Activated gamma-delta T cell (primary cell): ENCODE measurements around the gene ASMTL.
"Not testable (repeated sequence)": the region's sequence is repeated elsewhere in the genome, so short reads cannot be mapped to it uniquely, and the experiment has no call there.

ENCODE experiments used
- DNase-seq: peaks from one replicate; lab custom pipeline; 2025; lab: John Stamatoyannopoulos, UW

ASMTL gene

DNA sequence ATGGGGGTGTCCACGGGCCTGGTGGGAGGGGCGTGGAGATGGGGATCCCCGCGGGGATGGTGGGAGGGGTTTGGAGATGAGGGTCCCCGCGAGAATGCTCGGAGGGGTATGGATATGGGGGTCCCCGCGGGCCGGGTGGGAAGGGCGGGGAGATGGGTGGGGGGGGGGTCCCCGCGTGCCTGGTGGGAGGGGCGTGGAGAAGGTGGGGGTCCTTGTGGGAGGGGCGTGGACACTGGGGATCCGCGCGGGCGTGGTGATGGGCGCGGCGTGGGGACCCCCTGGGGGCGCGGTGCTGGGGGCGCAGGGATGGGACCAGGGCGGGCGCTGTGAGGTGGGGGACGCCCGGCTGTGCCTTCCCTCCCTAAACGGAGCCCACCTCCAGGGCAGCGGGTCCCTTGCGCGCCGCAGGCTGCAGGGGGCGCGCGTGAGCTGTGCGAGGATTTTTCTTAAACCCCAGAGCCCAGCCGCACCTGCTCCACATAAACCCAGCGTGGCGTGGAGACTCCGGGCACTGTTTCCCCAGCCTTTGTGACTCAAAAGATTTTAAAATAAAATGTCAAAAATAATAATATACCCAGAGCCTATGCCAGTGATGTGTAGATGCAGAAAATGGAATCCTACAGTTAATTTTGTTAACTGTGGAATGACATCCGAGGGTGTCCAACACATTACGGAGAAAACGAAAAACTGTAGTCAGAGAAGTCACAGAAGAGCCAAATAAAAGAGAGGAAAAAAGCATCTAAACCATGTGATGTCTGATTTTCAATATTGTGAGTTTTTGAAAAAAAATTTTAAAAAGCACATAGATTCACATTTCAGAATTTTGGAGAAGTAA, 1.5 kb upstream of the ASMTL start:
- DNase-seq: no peak

- no peak for DNase-seq
Measured at GRCh38 chrX:1453395-1453783, 680 bp upstream of the ASMTL start.

DNA sequence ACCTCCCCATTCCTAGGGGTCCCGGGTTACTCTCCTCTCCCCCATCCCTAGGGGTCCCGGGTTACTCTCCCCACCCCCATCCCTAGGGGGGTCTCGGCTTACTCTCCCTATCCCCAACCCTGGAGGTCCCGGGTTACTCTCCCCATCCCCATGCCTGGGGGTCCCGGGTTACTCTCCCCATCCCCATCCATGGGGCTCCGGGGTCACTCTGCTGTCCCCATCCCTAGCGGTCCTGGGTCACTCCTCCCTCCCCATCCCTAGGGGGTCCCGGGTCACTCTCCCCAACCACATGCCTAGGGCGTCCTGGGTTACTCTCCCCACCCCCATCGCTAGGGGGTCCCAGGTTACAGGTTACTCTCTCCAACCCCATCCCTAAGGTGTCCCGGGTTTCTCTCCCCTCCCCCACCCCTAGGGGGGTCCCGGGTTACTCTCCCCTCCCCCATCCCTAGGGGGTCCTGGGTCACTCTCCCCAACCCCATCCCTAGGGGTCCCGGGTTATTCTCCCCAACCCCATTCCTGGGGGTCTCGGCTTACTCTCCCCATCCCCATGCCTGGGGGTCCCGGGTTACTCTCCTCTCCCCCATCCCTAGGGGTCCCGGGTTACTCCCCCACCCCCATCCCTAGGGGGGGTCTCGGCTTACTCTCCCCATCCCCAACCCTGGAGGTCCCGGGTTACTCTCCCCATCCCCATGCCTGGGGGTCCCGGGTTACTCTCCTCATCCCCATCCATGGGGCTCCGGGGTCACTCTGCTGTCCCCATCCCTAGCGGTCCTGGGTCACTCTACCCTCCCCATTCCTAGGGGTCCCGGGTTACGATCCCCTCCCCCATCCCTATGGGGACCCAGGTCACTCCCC, 821 bp downstream of the ASMTL start:
- DNase-seq: no peak

DNA sequence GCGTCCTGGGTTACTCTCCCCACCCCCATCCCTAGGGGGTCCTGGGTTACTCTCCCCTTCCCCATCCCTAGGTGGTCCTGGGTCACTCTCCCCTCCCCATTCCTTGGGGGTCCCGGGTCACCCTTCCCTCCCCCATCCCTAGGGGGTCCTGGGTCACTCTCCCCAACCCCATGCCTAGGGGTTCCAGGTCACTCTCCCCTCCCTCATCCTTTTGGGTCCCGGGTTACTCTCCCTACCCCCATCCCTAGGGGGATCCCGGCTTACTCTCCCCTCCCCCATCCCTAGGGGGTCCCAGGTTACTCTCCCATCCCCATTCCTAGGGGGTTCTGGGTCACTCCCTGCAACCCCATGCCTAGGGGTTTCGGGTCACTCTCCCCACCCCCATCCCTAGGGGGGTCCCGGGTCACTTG, 1.5 kb downstream of the ASMTL start:
- no peak for DNase-seq

DNA sequence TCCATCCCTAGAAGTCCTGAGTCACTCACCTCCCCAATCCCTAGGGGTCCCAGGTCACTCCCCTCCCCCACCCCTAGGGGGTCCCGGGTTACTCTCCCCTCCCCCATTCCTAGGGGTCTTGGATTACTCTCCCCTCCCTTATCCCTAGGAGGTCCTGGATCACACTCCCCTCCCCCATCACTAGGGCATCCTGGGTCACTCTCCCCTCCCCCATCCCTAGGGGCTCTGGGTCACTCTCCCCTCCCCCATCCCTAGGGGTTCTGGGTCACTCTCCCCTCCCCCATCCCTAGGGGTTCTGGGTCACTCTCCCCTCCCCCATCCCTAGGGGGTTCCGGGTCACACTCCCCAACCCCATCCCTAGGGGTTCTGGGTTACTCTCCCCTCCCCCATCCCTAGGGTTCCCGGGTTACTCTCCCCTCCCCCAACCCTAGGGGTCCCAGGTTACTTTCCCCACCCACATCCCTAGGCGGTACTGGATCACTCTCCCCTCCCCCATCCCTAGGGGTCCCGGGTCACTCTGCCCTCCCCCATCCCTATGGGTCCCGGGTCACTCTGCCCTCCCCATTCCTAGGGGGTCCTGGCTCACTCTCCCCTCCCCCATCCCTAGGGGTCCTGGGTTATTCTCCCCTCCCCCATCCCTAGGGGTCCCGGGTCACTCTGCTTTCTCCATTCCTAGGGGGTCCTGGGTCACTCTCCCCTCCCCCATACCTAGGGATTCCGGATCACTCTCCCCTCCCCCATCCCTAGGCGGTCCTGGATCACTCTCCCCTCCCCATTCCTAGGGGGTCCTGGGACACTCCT, 2.1 kb downstream of the ASMTL start:
- DNase-seq: no peak

DNA sequence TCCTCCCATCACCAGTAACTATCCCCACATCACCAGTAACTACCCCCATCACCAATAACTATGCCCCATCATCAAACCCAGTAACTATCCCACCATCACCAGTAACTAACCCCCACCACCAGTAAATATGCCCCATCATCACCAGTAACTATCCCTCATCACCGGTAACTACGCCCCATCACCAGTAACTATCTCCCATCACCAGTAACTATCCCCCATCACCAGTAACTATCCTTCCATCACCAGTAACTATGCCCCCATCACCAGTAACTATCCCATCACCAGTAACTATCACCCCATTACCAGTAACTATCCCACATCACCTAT, 2.9 kb downstream of the ASMTL start:
- DNase-seq: no peak

DNA sequence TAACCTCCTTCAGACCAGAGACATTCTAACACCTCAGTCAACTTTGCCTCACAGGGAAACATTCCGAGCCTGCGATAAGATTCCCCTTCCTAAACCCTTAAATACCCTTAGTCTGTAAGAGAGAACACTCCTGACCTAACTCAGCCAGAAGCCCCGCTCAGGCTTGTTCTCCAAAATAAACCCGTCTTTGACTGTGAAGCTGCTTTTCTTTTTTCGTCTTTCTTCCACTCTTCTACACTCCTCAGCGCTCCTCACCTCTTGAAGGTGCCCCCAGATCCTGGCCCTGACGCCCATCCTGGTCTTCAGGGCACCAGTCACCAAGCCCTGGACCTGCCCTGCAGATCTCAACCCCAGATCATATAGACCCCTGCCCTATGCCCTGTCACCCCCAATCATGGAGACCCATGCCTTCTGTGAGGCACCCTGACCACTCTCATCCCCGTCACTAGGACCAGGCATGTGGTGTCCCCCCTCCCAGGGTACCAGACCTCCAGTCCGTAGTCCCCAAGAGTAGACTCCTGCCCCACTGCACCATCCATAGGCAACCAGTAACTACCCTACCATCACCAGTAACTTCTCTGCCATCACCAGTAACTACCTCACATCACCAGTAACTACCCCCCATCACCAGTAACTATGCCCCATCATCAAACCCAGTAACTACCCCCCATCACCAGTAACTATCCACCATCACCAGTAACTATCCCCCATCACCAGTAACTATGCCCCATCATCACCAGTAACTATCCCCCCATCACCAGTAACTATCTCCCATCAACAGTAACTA, 3.5 kb downstream of the ASMTL start:
- no peak for DNase-seq

DNA sequence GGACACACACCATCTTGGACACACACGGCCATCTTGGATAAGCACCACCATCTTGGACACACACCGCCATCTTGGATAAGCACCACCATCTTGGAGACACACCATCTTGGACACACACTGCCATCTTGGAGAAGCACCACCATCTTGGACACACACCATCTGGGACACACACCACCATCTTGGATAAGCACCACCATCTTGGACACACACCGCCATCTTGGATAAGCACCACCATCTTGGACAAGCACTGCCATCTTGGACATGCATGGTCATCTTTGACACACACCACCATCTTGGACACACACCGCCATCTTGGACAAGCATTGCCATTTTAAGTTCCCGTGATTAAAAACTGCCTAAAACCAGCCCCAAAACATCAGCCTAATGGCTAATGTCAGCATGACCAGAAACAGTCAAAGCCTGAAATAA, 4.1 kb downstream of the ASMTL start:
- DNase-seq: not testable (repeated sequence)

GRCh38 chrX:1447969-1448572, 4.6 kb downstream of the ASMTL start:
- not testable (repeated sequence) for DNase-seq

GRCh38 chrX:1446984-1447968, 5.4 kb downstream of the ASMTL start:
- DNase-seq: not testable (repeated sequence)

- no peak for DNase-seq
Measured at GRCh38 chrX:1444561-1445500, 7.9 kb downstream of the ASMTL start.

DNA sequence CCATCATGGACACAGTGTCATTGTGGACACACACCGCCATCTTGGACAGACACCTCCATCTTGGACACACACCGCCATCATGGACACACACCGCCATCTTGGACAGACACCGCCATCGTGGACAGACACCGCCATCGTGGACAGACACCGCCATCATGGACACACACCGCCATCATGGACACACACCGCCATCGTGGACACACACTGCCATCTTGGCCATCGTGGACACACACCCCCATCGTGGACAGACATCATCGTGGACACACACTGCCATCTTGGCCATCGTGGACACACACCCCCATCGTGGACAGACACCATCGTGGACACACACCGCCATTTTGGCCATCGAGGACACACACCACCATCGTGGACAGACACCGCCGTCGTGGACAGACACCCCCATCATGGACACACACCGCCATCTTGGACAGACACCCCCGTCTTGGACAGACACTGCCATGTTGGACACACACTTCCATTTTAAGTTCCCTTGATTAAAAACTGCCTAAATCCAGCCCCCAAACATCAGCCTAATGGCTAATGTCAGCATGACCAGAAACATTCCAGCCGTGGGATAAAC, 9.1 kb downstream of the ASMTL start:
- DNase-seq: no peak

DNA sequence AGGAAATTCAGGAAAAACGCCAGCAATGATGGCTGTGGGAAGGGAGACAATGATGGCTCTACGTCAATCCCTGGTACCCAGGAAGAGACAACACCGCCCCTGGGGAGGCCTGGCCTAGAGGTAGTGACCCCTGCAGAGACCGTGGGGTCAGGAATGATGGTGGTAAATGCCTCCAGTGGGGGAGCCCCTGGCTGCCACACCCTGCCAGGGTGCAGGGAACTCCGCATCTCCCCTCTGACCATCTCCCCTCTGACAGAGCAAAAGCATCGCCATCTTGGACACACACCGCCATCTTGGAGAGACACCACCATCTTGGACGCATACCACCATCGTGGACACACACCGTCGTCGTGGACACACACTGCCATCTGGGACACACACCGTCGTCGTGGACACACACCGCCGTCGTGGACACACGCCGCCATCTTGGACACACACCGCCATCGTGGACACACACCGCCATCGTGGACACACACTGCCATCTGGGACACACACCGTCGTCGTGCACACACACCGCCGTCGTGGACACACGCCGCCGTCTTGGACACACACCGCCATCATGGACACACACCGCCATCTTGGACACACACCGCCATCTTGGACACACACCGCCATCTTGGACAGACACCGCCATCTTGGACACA, 9.9 kb downstream of the ASMTL start:
- no peak for DNase-seq

GRCh38 chrX:1442016-1442665, 10.6 kb downstream of the ASMTL start:
- no peak for DNase-seq

DNA sequence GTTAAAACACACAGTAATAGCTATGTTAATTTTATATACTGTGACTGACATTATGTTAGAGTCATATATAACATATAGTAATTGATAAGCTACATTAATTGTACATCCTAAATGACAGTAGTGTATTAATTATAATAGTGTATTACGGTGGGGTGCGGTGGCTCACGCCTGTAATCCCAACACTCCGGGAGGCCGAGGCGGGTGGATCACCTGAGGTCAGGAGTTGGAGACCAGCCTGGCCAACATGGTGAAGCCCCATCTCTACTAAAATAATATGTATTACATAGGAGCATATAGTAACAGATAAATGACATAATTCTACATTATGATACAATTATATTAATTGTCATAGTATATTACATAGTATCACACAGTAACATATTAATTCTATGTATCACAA, 12.2 kb downstream of the ASMTL start:
- no peak for DNase-seq

DNA sequence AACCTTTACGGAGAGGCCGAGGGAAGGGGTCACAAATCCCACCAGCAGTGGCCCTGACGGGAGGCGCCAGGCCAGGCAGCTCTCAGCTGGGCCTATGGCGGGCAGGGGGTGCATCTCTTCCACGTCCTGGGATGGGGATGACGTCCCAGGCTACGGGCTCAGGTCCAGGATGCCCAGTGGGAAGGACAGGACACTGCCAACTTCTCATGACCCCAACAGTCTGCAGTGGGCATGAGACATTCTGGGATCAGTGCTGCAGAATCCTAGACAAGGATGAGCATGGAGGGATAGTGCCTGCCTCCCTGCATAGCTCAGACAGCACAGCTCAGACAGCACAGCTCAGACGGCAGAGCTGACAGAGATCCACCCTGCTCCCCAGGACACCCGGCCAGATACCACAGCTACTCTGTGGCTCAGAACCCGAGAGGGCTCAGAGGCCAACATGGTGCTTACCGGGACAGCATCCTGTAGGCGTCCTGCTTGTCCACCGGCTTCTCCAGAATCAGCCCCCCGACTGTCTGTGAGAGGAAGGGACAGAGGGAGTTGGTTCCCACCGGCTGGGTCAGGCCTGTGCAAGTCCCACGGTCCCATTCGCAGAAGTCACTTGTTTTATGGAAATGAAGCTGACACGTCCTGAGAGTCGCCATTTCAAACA, 17.3 kb downstream of the ASMTL start:
- DNase-seq: no peak

DNA sequence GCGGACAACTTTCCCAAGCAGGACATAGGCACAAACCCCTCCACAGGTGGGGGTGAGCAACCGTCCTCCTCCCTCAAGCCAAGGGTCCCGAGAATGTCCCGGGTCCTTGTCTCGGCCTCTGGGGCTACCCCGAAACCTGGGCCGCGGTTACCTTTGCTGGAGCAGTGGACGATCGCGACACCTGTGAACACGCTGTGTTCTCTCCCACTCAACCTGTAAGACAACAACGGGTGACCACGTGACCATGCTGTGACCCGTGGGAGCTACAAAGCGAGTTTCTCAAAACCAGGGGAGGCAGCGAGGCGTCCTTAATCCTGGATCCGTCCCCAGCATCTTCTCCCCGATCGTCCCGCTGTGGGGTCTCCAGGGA, 17.9 kb downstream of the ASMTL start:
- DNase-seq: no peak
